Measurements from ENCODE around the gene FOXC2.

Gene FOXC2

DNA sequence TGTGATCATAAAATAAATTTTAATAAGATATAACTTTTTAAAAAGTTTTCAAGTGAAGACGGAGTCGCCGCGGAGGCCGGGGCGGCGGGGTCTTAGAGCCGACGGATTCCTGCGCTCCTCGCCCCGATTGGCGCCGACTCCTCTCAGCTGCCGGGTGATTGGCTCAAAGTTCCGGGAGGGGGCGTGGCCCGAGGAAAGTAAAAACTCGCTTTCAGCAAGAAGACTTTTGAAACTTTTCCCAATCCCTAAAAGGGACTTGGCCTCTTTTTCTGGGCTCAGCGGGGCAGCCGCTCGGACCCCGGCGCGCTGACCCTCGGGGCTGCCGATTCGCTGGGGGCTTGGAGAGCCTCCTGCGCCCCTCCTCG lies at the start of gene FOXC2:
FOXC2 (plus strand) TSS at position 229 of the 365 bp plus-strand sequence. CDS start 507 bp downstream, outside the sequence.
- DNase-seq (ENCODE audit: low read depth) = peak; percentile 40

DNA sequence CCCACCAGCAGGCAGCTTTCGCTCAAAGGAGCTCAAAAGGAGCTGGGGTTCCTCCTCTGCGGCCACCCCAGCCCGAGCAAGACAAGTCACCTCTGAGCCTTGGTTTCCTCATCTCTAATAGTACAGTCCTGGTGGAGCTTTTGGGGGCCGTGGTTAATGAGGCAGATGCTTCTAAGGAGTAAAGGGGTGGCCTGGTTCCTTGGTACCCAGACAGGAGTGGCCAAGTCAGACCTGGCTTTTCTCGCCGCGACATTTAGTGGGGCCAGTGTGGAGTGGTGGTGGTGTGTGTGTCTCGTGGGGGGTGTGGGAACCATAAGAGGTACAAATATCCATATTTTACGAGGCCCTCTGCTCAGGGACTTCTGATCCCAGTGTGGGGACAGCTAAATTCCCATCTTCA lies 49.6 kb upstream of the FOXC2 start:
- DNase-seq (ENCODE audit: low read depth) = no peak

DNA sequence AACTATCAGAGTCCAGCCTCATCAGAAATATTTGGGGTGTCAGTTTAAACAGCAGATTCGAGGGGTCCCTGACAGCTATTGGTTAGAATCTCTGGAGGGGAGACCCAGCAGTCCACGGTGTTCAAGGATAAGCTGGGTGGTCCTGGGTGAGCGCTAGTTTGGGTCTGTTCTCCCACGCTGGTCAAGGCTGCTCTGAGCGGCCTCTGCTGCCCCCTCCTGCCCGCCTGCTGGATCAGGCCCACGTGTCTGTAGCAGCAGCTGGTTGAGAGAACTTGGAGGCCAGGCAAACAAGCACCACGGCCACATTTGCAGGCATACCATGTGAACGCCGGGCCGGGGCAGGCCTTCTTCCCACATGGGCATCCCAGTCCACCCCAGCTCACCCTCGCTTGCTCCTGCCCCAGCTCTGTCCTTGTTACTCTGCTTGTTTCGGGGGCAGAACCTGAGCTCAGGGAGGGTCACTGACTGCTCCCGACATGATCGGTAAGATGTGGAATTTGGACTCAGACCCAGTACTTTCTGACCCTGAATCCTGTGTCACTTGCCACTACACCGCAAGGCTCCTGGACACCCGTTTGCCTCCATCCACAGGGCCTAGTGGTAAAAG lies 48.9 kb upstream of the FOXC2 start:
- no peak for DNase-seq (ENCODE audit: low read depth)

DNA sequence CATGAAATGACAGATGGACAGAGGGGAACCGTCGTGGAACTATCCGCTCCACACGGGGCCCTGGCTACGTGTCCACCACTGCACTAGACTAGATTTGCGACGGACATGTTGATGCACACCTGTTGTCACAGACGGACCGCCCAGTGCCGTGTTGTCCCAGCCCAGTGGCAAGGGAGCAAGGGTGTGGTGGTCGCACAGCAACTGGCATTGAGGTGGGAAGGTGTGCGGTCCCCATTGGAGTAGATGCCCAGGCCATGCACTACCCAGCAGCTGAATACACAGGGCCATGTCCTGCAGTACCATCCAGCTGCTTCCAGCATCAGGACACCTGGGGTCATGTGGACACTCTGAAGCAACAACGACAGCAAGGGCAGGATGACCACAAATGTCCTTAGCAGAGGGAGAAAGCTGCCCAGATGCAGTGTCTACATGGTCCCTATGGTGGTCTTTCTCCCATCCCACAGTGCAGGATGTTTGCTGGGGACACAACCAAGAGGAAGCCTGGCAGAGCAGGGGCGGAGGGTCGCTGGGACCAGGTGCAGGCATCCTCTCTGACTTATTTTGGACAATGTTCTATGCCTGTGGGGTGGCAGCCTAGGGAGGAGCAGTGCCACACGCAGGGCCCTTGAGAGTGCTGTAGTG lies 47.5 kb upstream of the FOXC2 start:
- no peak for DNase-seq (ENCODE audit: low read depth)

DNA sequence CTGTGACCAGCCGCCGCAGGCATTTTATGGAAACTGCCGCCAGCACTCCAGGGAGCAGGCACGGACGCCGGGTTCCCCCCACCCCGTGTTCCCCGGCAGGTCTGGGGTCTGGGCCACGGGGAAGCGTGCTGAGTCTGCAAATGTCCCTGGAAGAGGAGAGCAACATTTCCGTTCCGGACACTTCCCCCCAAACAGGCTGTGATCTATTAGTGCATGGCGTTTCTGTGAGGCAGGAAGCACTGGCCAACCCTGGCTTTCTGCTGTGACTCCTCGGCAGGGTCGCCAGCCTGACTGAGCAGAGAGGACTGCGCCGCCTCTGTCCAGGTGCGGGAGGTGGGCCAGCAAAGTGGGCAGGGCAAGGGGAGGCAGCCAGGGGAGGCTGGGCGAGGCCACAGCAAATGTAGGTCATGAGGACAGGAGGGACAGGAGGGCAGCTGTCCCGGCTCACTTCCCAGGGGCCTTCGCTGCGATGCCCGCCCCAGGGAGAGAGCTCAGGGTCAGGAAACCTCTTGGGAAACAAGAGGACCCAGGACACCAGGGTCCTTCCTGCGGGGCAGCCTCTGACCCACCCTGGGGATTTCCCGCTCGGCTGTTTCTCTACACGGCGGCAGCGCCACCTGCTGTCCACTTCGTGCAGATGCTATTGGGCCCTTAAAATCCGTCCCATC lies 46.8 kb upstream of the FOXC2 start:
- DNase-seq (ENCODE audit: low read depth) = peak; percentile 25

DNA sequence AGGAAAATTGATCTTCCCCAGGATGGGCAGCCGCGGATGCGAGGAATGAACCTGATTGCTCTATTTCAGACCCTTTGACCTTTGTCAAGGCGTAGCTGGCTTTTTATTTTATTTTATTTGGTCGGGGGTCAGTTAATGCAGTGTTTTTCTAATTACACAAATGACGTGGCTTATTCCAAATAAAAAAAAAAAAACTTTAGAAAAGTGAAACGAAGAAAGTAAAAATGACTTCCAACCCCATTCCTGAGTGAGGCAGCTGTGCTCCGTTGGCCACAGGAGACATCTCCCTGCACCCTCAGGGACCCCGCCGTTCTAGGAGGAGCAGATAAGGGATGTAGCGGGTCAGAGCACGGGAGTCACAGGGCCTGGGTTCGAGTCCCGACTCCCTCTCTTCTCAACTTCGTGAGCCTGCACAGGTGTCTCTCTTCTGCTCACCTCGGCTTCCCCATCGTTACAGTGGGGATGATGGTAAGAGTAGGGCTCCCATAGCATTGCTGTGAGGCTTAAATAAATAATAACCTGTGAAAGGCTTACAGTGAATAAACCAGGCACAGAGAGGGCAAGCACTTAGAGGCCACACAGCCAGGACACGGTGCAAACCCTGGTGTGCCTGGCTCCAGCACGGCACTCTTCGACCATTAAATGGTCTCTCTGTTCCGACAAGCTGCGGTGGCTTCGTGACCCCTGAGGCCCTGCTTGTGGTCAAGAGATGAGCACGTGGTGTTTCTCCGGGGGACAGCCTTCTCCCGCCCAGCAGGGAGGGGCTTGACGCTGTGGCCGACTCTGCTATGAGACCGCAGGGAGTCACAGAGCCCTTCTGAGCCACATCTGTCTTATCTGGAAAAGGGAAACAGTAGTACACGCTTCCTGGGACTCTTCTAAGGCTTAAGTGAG lies 46.1 kb upstream of the FOXC2 start:
- no peak for DNase-seq (ENCODE audit: low read depth)

DNA sequence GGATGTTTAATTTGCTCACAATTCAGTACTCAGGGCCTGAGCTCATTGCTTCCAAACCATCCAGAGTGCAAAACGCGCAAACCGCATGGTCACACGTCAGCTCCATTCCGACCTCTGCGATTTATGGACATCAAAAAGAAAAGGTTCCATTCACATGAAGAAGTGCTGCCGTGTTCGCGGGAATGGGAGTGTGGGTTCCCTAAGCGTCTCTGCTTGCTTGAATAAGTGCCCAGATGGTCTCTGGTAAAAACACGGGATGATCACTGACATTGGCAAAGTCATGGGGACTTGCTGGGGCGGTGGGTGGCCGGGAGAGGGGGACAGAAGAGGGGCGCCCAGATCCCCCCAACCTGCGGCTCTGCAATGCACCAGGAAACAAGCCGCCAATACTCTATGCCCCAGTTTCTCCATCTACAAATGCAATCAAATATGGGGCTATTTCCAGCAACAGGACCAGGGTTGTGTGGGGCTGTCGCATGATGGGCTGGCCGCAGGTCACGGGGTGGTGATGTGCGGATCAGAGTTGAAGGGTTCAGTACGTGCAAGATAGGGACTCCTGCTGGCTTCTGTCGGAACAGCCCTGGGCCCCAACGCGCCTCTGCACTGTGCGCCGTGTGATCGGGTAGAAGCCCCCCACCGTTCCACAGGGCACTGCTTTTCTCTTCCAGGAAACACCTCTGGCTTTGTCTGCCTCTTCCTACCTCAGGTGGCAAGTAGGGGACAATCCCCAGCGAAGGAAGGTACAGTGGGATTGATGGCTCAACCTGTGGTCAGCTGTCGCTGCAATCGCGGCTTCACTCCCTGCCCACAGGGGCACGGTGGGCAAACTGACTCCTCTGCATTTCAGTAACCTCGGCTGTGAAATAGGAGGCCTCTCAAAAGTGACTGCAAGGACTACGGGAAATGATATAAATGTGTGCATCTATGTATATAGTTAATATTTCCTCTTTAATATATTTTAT lies 45.1 kb upstream of the FOXC2 start:
- no peak for DNase-seq (ENCODE audit: low read depth)

DNA sequence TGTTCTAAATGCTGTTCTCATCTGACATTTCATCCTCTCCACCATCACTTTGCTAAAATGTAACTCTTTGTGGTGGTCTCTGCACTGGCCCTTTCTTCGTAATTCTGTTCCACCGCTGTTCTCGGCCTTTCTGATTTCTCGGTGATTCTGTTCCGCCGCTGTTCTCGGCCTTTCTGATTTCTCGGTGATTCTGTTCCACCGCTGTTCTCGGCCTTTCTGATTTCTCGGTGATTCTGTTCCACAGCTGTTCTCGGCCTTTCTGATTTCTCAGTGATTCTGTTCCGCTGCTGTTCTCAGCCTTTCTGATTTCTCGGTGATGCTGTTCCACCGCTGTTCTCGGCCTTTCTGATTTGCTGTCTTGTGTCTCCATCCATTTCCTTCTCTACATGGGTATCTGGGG lies 44.0 kb upstream of the FOXC2 start:
- DNase-seq (ENCODE audit: low read depth) = no peak

DNA sequence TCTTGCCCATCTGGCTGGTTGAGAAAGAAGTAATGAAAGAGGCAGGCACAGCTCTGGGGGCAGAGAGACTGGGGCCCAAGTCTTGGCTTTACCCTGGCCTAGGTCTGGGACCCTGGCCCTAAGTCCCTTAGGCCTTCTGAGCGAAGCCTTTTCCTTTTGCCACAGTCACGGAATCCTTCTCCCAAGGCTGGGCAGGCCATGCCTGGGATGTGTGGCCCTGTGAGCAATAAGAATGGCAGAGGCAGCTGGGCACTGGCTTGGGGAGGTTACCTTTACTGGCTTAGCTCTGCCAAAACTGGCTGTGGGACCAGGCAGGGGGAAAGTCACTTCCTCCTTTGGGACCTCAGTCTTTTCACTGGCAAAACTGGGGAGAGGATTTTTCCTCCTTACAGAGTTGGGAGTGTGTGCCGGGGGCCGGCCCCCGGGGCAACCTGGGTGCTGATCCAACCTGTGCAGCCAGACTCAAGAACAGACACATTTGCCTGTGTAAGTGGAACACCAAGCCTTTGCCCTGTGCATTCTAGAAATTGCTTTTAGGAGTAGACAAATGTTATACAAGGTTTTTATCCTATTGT lies 43.4 kb upstream of the FOXC2 start:
- DNase-seq (ENCODE audit: low read depth) = no peak

DNA sequence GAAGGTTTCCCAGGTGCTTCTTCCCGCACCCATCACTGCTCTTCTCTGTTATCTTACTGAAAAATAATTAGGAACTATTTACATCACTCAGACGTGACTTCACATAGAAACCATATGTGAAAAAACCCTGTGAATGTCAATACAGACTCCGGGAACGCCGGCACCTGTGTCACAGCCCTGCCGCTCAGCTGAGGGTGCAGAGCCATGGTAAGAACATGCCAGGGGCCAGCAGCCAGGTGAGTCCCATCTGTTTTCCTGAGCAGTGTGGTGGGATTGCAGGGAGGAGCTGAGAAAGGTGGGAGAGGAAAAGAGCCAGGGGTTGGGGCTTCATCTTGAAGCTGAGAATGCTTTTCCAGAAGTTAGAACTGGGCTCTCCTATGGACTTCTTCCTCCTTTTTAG lies 42.6 kb upstream of the FOXC2 start:
- no peak for DNase-seq (ENCODE audit: low read depth)

DNA sequence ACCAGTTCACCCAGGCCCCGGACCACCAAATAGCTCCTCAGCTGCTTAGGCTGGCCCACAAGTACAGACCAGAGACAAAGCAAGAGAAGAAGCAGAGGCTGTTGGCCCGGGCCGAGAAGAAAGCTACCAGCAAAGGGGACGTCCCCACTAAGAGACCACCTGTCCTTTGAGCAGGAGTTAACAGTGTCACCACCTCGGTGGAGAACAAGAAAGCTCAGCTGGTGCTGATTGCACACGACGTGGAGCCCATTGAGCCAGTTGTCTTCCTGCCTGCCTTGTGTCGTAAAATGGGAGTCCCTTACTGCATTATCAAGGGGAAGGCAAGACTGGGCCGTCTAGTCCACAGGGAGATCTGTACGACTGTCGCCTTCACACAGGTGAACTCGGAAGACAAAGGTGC lies 40.9 kb upstream of the FOXC2 start:
- DNase-seq (ENCODE audit: low read depth) = no peak

DNA sequence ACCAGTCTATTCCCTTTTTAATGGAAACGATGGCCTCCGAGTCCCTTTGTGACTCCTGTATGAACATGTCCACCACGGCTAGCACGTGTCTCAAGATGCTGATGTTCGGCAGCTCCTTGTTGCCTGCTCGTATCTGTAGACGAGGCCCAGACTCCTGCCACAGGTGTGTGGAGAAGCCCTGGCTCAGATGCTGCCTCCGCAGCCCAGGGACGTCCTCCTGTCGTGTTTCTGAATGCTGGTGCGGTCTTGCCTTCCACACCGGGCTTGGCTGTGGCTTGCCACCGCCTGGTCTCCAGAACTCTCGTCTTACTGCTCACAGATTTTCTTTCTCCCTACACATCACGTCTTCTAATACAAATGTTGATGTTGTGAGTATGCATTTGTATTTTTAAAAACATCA lies 39.3 kb upstream of the FOXC2 start:
- no peak for DNase-seq (ENCODE audit: low read depth)

DNA sequence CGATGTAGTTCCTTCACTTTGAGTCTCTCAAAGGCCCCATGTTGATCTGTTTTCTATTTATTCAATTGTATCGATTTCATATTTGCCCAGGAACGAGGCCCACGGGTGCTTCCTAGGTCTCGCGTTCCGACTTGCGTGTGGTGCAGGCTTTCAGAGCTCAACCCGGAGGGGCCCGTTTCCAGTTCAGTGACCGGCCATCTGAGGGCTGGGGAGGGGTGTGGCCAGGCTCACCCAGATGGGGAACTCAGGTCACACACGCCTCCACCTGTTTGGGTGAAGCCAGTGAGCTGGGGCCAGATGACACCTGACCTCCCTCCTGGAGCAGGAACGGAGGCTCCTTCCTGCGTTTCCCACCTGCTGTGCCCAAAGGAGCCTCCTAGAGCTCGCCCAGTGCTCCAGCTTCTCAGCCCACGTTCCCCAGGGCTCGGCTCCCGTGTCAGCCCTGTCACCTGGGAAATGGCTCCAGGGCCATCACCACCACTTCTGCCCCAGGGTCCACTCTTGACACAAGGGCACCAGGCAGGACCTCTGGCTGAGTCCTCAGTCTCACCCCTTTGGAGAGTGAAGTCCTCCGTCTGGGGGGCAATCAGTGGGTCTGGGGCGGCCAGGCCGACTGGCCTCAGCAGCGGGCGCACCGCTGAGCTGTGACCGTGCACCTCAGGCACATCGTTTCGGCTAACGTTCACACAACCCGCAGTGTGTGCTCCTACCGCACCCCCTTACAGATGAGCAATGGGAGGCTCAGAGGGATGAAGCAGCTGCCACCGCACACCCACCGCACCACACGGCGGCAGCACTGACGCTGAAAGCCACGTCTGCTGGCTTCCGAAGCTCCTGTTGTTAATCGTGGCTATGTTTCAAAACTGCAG lies 38.3 kb upstream of the FOXC2 start:
- no peak for DNase-seq (ENCODE audit: low read depth)

DNA sequence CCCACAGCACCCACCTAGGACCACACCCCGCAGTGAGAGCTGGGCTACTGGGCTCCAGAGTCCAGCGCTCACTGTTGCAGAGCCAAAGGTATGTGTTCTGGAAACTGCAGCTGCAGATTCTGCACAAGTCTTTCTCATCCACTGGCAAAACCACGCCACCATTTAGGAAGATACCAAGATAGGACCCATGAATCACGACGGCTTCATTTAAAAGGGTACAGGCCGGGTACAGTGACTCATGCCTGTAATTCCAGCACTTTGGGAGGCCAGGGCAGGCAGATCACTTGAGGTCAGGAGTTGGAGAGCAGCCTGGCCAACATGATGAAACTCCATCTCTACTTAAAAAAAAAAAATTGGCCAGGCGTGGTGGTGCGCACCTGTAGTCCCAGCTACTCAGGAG lies 37.5 kb upstream of the FOXC2 start:
- DNase-seq (ENCODE audit: low read depth) = no peak

DNA sequence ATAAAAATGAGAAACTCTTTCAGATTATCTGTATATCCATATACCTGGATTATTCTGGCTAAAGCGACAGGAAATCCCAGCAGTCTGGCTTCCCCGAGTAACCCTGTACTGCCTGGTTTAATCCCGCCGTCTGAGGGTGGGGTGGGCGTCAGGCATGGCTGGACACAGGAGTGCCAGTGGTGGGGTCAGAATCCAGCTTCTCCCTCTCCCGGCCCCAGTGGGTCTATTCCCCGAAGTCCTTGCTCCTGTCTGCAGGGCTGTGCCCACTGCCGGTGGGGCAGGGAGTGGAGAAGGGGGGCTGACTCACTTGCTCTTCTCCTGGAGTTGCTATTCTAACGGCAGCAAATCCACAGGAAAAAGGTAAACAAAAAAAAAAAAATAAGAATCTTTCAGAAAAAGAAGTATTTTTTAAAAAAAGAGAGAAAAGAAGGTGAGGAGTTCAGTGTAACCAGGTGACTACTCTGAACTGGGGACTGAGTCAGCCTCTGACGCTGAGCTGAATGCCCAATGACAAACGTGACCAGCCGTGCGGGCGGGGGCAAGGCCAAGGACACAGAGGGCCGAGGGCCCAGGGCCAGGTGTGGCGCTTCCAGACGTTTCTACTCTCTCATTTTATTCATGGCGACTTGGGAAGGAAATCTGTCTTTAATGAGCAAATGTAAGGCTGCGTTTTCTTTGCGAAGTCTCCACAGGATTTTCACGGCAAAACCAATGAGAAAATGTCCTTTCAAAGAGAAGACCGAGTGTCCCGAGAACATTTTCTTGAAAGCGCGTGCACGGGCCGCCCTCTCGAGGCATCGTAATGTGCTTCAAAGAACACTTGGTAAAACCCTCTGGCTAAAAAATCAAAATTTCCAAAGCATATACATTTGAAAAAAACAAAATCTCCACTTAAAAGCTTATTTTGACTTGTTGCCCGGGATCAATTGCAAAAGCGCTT lies 36.1 kb upstream of the FOXC2 start:
- no peak for DNase-seq (ENCODE audit: low read depth)

DNA sequence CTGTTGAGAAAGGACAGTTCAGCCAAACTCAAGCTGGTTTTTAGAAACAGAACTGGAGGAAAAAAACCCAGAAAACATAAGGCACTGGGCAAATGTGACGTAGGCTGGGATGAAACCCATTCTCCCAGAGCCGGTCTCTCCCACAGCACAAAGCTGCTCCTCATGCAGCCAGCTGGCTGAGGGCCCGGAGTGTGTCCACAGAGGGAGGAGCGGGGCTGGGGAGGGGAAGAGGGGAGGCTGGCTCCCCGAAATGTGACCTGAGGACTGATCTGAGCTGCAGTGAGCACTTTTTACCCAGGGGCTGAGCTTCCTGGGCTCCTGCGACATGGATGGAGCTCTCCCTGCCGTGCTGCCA lies 35.5 kb upstream of the FOXC2 start:
- no peak for DNase-seq (ENCODE audit: low read depth)

DNA sequence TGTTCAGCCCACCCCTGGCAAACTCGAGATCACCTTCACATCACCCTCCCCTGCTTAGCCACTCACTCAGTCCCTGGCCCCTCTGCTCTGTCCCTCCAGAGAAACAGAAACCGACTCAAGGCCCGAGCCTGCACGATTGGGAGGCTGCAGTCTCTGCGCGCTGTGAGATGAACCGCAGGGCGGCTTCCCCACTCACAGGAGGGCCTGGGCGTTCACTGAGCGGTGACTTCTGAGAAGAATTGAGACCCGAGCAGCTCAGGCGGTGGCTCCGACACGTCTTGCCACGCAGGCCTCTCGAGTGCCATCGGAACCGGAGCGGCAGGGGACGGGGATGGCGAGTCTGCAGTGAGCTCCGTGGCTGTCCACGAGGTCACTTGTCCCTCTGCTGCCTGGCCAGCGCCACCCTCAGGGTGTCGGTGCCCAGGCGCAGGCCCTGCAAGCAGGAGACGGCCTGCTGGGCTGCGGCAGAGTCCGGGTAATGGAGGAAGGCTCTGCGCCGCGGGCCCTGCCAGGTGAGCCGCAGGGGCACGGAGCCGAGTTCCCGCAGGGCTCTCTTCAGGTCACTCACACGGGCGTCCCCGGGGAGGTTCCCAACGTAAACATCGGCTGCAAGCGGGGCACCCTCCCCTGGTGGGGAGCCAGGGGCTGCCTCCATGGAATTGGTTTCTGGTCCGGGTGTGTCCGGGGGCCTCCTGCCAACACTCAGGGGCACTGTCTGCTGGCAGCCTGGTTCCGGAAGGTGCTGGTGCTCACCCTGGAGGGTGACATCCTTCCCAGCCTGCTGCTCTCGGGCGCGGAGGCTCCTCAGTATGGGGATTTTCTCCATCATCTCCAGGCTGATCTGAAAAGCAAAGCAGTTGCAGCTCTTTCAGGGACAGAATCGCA lies 34.7 kb upstream of the FOXC2 start:
- DNase-seq (ENCODE audit: low read depth) = no peak

DNA sequence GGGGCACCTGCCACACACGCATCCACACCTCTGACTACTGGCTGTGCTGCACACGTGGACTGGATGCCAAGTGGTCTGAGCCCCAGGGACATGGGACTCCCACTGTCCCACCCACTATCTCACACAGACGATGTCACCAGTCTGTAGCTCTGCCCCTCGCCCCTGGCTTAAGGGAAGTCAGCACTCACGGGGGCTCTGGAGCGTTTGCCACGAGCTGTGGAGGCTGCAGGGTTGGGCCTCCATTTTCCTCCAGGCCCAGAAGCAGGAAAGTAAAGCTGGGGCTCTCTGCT lies 34.2 kb upstream of the FOXC2 start:
- no peak for DNase-seq (ENCODE audit: low read depth)

All from stimulated activated CD8-positive, alpha-beta memory T cell treated with anti-CD3 and anti-CD28 coated beads, Interleukin-4, amount 100 ng/mL, for 24 hours (primary cell).